ENCODE data around the gene MAP3K13. TPM values are rescaled to one million over a fixed set of nuclear protein-coding genes. Genes with fewer than 3 reads are reported as not detected.

Gene MAP3K13
- total RNA-seq, 2 donors from 2014 or later = 17.9 to 22.2 TPM

- H3K27ac Mint-ChIP-seq = no peak overlapping the region
- H3K4me1 Mint-ChIP-seq = no peaks in the 10 kb centered on the region
- H3K36me3 Mint-ChIP-seq (ENCODE audit: low read depth) = peaks cover 43% of the 10 kb centered on the region
- no peak for ATAC-seq (replicated peaks)
- H3K9me3 Mint-ChIP-seq = no peaks in the 10 kb centered on the region
- no peak overlapping the region for H3K4me3 Mint-ChIP-seq
- no peaks in the 10 kb centered on the region for H3K27me3 Mint-ChIP-seq
Measured at GRCh38 chr3:185477316-185477715, 114.4 kb downstream of the MAP3K13 start.

GRCh38 chr3:185479373-185479945, 116.5 kb downstream of the MAP3K13 start:
- Mint-ChIP-seq H3K9me3 (no peaks in the 10 kb centered on the region), H3K4me1 (peaks cover 4% of the 10 kb centered on the region), H3K27me3 (no peaks in the 10 kb centered on the region), H3K4me3 (no peak overlapping the region), H3K36me3 (ENCODE audit: low read depth) (peaks cover 34% of the 10 kb centered on the region), H3K27ac (no peak overlapping the region)
- ATAC-seq (replicated peaks) = no peak

- no peak for ATAC-seq (replicated peaks)
- Mint-ChIP-seq H3K27me3 (no peaks in the 10 kb centered on the region), H3K36me3 (ENCODE audit: low read depth) (peaks cover 59% of the 10 kb centered on the region), H3K4me3 (no peak overlapping the region), H3K4me1 (peaks cover 8% of the 10 kb centered on the region), H3K27ac (no peak overlapping the region), H3K9me3 (no peaks in the 10 kb centered on the region)
Measured at GRCh38 chr3:185484296-185484695, 121.4 kb downstream of the MAP3K13 start.

GRCh38 chr3:185486394-185486793, 123.5 kb downstream of the MAP3K13 start:
- Mint-ChIP-seq H3K4me1 (peaks cover 8% of the 10 kb centered on the region), H3K4me3 (no peak overlapping the region), H3K27ac (no peak overlapping the region), H3K9me3 (no peaks in the 10 kb centered on the region), H3K27me3 (no peaks in the 10 kb centered on the region), H3K36me3 (ENCODE audit: low read depth) (peaks cover 70% of the 10 kb centered on the region)
- no peak for ATAC-seq (replicated peaks)

- H3K9me3 Mint-ChIP-seq = no peaks in the 10 kb centered on the region
- ATAC-seq (replicated peaks) = no peak
- no peak overlapping the region for H3K4me3 Mint-ChIP-seq
- no peaks in the 10 kb centered on the region for H3K27me3 Mint-ChIP-seq
- peaks cover 74% of the 10 kb centered on the region for H3K36me3 Mint-ChIP-seq (ENCODE audit: low read depth)
- no peak overlapping the region for H3K27ac Mint-ChIP-seq
- peaks cover 4% of the 10 kb centered on the region for H3K4me1 Mint-ChIP-seq
Measured at GRCh38 chr3:185488465-185488864, 125.5 kb downstream of the MAP3K13 start.

GRCh38 chr3:185489462-185489861, 126.5 kb downstream of the MAP3K13 start:
- Mint-ChIP-seq H3K27me3 (no peaks in the 10 kb centered on the region), H3K27ac (no peak overlapping the region), H3K4me1 (peaks cover 8% of the 10 kb centered on the region), H3K9me3 (no peaks in the 10 kb centered on the region), H3K4me3 (no peak overlapping the region), H3K36me3 (ENCODE audit: low read depth) (peaks cover 84% of the 10 kb centered on the region)
- ATAC-seq (replicated peaks) = no peak

GRCh38 chr3:185490241-185490640, 127.3 kb downstream of the MAP3K13 start:
- no peak for ATAC-seq (replicated peaks)
- H3K27ac Mint-ChIP-seq = no peak overlapping the region

GRCh38 chr3:185498503-185499396, 135.8 kb downstream of the MAP3K13 start, which contains the start of gene TMEM41A:
Gene TMEM41A, minus strand, starts transcription at chr3:185499035. Its CDS starts 74 bp downstream, at chr3:185498961.
- H3K36me3 Mint-ChIP-seq (ENCODE audit: low read depth) = peaks cover 56% of the 10 kb centered on the region
- peak; percentile 98 for ATAC-seq (replicated peaks)
- peak within 1 kb of the TSS; percentile 56 for H3K27ac Mint-ChIP-seq
- H3K4me1 Mint-ChIP-seq = peaks cover 13% of the 10 kb centered on the region
- peak within 1 kb of the TSS; percentile 80 for H3K4me3 Mint-ChIP-seq
- H3K27me3 Mint-ChIP-seq = no peaks in the 10 kb centered on the region
- H3K9me3 Mint-ChIP-seq = no peaks in the 10 kb centered on the region

More at GRCh38 chr3:185490241-185490640, 127.3 kb downstream of the MAP3K13 start:
- no peak overlapping the region for H3K4me3 Mint-ChIP-seq
- H3K36me3 Mint-ChIP-seq (ENCODE audit: low read depth) = peaks cover 92% of the 10 kb centered on the region
- peaks cover 9% of the 10 kb centered on the region for H3K4me1 Mint-ChIP-seq
- H3K27me3 Mint-ChIP-seq = no peaks in the 10 kb centered on the region
- no peaks in the 10 kb centered on the region for H3K9me3 Mint-ChIP-seq

- ATAC-seq (replicated peaks) = no peak
- Mint-ChIP-seq H3K4me1 (no peaks in the 10 kb centered on the region), H3K27me3 (no peaks in the 10 kb centered on the region), H3K36me3 (ENCODE audit: low read depth) (peaks cover 13% of the 10 kb centered on the region), H3K4me3 (no peak overlapping the region), H3K27ac (no peak overlapping the region), H3K9me3 (no peaks in the 10 kb centered on the region)
Measured at GRCh38 chr3:185502987-185503386, 140.1 kb downstream of the MAP3K13 start.

- Mint-ChIP-seq H3K9me3 (no peaks in the 10 kb centered on the region), H3K36me3 (ENCODE audit: low read depth) (peaks cover 8% of the 10 kb centered on the region), H3K27me3 (no peaks in the 10 kb centered on the region)
Measured at GRCh38 chr3:185503521-185503920, 140.6 kb downstream of the MAP3K13 start.

GRCh38 chr3:185504636-185505035, 141.7 kb downstream of the MAP3K13 start:
- no peaks in the 10 kb centered on the region for H3K9me3 Mint-ChIP-seq
- H3K27me3 Mint-ChIP-seq = no peaks in the 10 kb centered on the region
- H3K36me3 Mint-ChIP-seq (ENCODE audit: low read depth) = no peaks in the 10 kb centered on the region
- H3K4me3 Mint-ChIP-seq = no peak overlapping the region
- H3K27ac Mint-ChIP-seq = no peak overlapping the region
- no peak for ATAC-seq (replicated peaks)
- H3K4me1 Mint-ChIP-seq = no peaks in the 10 kb centered on the region

More at GRCh38 chr3:185503521-185503920, 140.6 kb downstream of the MAP3K13 start:
- Mint-ChIP-seq H3K4me1 (no peaks in the 10 kb centered on the region), H3K27ac (no peak overlapping the region), H3K4me3 (no peak overlapping the region)
- ATAC-seq (replicated peaks) = no peak

- Mint-ChIP-seq H3K27me3 (peaks cover 5% of the 10 kb centered on the region), H3K4me1 (no peaks in the 10 kb centered on the region), H3K4me3 (no peak overlapping the region), H3K9me3 (no peaks in the 10 kb centered on the region), H3K27ac (no peak overlapping the region), H3K36me3 (ENCODE audit: low read depth) (no peaks in the 10 kb centered on the region)
- ATAC-seq (replicated peaks) = no peak
Measured at GRCh38 chr3:185507883-185508282, 144.9 kb downstream of the MAP3K13 start.

- H3K27ac Mint-ChIP-seq = no peak overlapping the region
- no peaks in the 10 kb centered on the region for H3K9me3 Mint-ChIP-seq
- no peak for ATAC-seq (replicated peaks)
- no peak overlapping the region for H3K4me3 Mint-ChIP-seq
- no peaks in the 10 kb centered on the region for H3K4me1 Mint-ChIP-seq
- H3K36me3 Mint-ChIP-seq (ENCODE audit: low read depth) = no peaks in the 10 kb centered on the region
- H3K27me3 Mint-ChIP-seq = peaks cover 5% of the 10 kb centered on the region
Measured at GRCh38 chr3:185508335-185508991, 145.5 kb downstream of the MAP3K13 start.

- no peak overlapping the region for H3K4me3 Mint-ChIP-seq
- ATAC-seq (replicated peaks) = no peak
- no peaks in the 10 kb centered on the region for H3K36me3 Mint-ChIP-seq (ENCODE audit: low read depth)
- H3K27ac Mint-ChIP-seq = no peak overlapping the region
- no peaks in the 10 kb centered on the region for H3K4me1 Mint-ChIP-seq
- H3K27me3 Mint-ChIP-seq = peaks cover 14% of the 10 kb centered on the region
- H3K9me3 Mint-ChIP-seq = no peaks in the 10 kb centered on the region
Measured at GRCh38 chr3:185511711-185512110, 148.8 kb downstream of the MAP3K13 start.

Data from activated T-helper 17 cell treated with anti-CD3 and anti-CD28 coated beads, Interleukin-2, amount 50 U/mL, for 72 hours (primary cell).